T-helper 1 cell (primary cell): ENCODE results near the gene CCNH.

Experiments used
- DNase-seq, 5 donors: peaks; one replicate each; pipeline ENCODE4 v3.0.0-alpha.2; 2012 to 2020

CCNH gene

DNA sequence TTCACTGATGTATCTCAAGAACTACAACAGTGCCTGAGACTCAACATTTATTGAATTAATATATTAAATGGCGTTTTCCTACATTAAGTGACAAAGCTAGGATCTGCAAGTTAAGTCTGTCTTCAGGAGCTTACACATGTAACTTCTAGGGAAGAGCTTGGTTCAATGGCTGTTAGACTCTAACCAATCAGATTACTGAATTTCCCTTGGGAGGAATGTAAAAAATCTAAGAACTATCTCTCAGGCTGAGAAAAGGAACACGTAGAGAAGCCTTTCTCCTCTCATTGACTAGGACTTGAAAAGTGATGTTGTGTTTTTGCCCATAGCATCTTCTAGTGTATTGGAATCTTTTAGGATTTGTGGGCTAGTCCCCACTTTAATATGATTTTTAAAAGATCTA is 53.6 kb downstream of the CCNH start:
- no peak for DNase-seq

GRCh38 chr5:87354496-87354895 is 58.2 kb downstream of the CCNH start:
- DNase-seq, result peak in 1 of 5 donors; percentile 2

- DNase-seq, result no peak
Measured at GRCh38 chr5:87347841-87348240, 64.9 kb downstream of the CCNH start.

DNA sequence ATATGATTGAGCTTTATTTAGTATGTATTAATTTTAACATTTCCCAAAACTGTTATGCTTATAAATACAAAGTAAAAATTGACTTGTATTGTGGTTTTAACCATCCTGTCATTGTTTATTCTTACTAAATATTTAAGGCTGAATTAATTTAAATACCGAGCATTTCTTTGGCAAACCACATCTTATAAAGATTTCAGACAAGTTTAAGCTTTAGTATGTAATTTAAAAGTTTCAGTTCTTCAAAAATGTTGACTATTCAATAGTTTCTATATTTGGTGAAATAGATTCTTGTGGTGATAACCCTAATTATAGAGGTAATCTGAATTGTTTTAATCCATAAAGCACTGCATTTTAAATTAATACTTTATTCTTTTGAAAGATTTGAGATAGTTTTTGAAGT is 65.5 kb downstream of the CCNH start:
- DNase-seq, result no peak
